Fibroblast of lung (primary cell): Measurements from ENCODE around the gene SH3BGRL2. TPM values are rescaled to one million over a fixed set of nuclear protein-coding genes. Genes with fewer than 3 reads are reported as not detected.

Experiments used
- DNase-seq, 2 donors: peaks; one replicate each; pipeline versions ENCODE4 v3.0.0 to v3.0.0-alpha.2; 2010; ENCODE audit warnings: low read depth in 2 of 2
- H2AFZ ChIP-seq: 2 replicates; pipeline ENCODE4 v1.5.1; 2012; ENCODE audit warnings: low read length, control low read depth, inconsistent platforms
- H3K27ac ChIP-seq: 2 replicates; pipeline ENCODE4 v1.5.1; 2011; ENCODE audit warnings: low read length, control low read depth; ENCODE audit not compliant: insufficient read depth
- H3K27me3 ChIP-seq: 2 replicates; pipeline ENCODE4 v1.5.1; 2011; ENCODE audit warnings: mild to moderate bottlenecking, low read length; ENCODE audit not compliant: control insufficient read depth, insufficient read depth
- H3K36me3 ChIP-seq: 2 replicates; pipeline ENCODE4 v1.5.1; 2011; ENCODE audit warnings: low read length; ENCODE audit not compliant: control insufficient read depth, insufficient read depth
- H3K4me1 ChIP-seq: 2 replicates; pipeline ENCODE4 v1.5.1; 2011; ENCODE audit warnings: low read length; ENCODE audit not compliant: control insufficient read depth, insufficient read depth; ENCODE audit errors: extremely low read depth
- H3K4me2 ChIP-seq: 2 replicates; pipeline ENCODE4 v1.5.1; 2011; ENCODE audit warnings: low read length, control low read depth; ENCODE audit not compliant: insufficient read depth; ENCODE audit errors: extremely low read depth
- H3K4me3 ChIP-seq, 4 experiments: fragments of 200-600 bp in 1 of 4; sonication (generic) in 1 of 4; replicated peaks in 1 of 4; 2 replicates each; pipeline ENCODE4 v1.5.1; 2011 to 2016; ENCODE audit warnings: low read length in 4 of 4, low read depth in 3 of 4, mild to moderate bottlenecking in 3 of 4, control low read depth in 2 of 4, inconsistent platforms in 1 of 4, mixed read lengths in 1 of 4; ENCODE audit not compliant: insufficient read depth in 1 of 4; ENCODE audit errors: control extremely low read depth in 1 of 4
- H3K79me2 ChIP-seq: 2 replicates; pipeline ENCODE4 v1.5.1; 2012; ENCODE audit warnings: mild to moderate bottlenecking, low read length, inconsistent platforms; ENCODE audit not compliant: control insufficient read depth, insufficient read depth
- H3K9ac ChIP-seq: 2 replicates; pipeline ENCODE4 v1.5.1; 2011; ENCODE audit warnings: mild to moderate bottlenecking, low read length, control low read depth; ENCODE audit not compliant: insufficient read depth
- H3K9me3 ChIP-seq: 2 replicates; pipeline ENCODE4 v1.5.1; 2012; ENCODE audit warnings: low read depth, low read length; ENCODE audit not compliant: control insufficient read depth, insufficient read depth
- H4K20me1 ChIP-seq: 2 replicates; pipeline ENCODE4 v1.5.1; 2011; ENCODE audit warnings: low read length; ENCODE audit not compliant: control insufficient read depth, insufficient read depth; ENCODE audit errors: extremely low read depth
- CTCF ChIP-seq, 2 donors: IDR thresholded peaks in 1 of 2; conservative IDR thresholded peaks in 1 of 2; 1 replicate in 1 of 2; 2 replicates in 1 of 2; pipeline ENCODE4 v1.5.1; 2011 to 2012; ENCODE audit warnings: low read length in 2 of 2, control low read depth in 1 of 2, inconsistent platforms in 1 of 2, low read depth in 1 of 2, mild to moderate bottlenecking in 1 of 2
- EZH2 ChIP-seq: IDR thresholded peaks from 2 replicates; pipeline ENCODE4 v1.5.1; 2012; ENCODE audit warnings: low read length, control low read depth, mild to moderate bottlenecking; ENCODE audit errors: missing control alignments
- polyA plus RNA-seq, 2 donors: library from polyadenylated mRNA; depleted of rRNA in 1 of 2; stranded (reverse) in 1 of 2; unstranded in 1 of 2; fragments of >200 nt; gene quantifications; 2 replicates each; pipeline ENCODE4 v1.2.1, GENCODE V29; 2011 to 2012; ENCODE audit warnings: missing spikeins in 1 of 2
- total RNA-seq: library from RNA; depleted of rRNA; stranded (reverse); fragments of >200 nt; gene quantifications from 2 replicates; pipeline ENCODE4 v1.2.1, GENCODE V29; 2014

The SH3BGRL2 gene
- total and polyA plus RNA-seq, 2 donors (not counting 1 experiment from before 2014, with no cell fraction given), result 1.5 to 4.3 TPM

DNA sequence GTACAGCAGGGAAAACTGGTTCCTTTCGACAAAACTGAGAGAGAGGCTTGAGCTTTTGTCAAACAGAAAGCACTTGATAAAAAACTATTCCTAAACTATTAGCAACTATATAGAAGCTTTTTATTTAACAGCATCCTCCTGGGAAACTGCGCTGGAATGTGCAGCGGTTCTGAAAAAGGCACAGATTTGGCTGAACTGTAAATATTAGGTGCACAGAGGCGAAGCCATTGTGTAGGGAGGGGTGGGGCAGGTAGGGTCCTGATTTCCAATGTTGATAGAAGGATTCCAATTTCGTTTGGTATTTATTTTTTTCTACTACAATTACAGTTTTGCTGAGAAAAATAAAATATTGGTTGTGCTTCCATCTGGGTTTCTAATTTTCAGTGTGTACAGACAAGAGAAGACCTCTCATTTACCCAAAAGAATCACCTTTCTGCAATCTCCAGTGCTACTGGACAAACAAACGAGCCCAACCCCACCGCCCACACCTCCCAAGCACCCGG, 698 bp upstream of the SH3BGRL2 start:
- H3K79me2 ChIP-seq, result no peaks in the 10 kb centered on the region
- H3K27ac ChIP-seq, result no peak overlapping the region
- no peaks in the 10 kb centered on the region for H3K4me1 ChIP-seq
- no peak for DNase-seq
- no peak overlapping the region for H3K9ac ChIP-seq
- H3K36me3 ChIP-seq, result no peaks in the 10 kb centered on the region
- no peaks in the 10 kb centered on the region for H4K20me1 ChIP-seq
- peak overlapping the region; percentile 56 to 71 (median 64) for H3K4me3 ChIP-seq
- H2AFZ ChIP-seq, result peak overlapping the region; percentile 1
- peak overlapping the region; percentile 38 for H3K4me2 ChIP-seq
- peaks cover 3% of the 10 kb centered on the region for H3K27me3 ChIP-seq
- H3K9me3 ChIP-seq, result no peaks in the 10 kb centered on the region
- TF ChIP-seq EZH2 (no peak), CTCF (conservative IDR thresholded peaks at IDR 0.05 in 1 of 2, IDR thresholded peaks at IDR 0.05 in 1 of 2; ENCODE audit: low read depth in 1 of 2, low read length in 2 of 2) (no peak)

DNA sequence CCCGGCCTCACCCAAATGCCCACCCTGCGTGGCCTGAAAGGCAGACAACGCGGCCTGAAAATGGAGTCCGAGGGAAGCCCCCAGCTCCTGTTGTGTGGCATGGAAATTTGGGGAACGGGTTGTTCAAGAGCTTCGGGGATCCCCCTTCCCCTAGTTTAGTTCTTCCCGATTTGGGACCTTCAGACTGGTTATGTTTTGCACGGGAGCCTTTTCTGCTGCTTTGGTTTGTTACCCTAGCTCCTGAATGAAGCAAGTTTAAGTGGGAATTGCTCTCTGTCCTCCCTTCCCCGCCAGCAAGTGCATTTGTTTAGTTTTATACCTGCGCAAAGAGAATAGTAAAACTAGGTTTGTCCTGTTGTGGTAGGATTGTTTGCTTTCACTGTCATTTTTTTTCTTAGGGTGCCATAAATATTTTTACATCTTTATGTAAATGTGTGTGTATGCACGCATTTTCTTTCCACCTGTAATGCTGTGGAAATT, 604 bp downstream of the SH3BGRL2 start:
- Histone ChIP-seq H3K27ac (no peak overlapping the region), H3K4me1 (no peaks in the 10 kb centered on the region), H3K9ac (no peak overlapping the region)

GRCh38 chr6:79632580-79632979, 1.5 kb downstream of the SH3BGRL2 start:
- Histone ChIP-seq H3K9ac (no peak overlapping the region), H3K79me2 (no peaks in the 10 kb centered on the region), H3K4me3 (no peak overlapping the region), H3K9me3 (no peaks in the 10 kb centered on the region), H2AFZ (no peak overlapping the region), H3K36me3 (no peaks in the 10 kb centered on the region), H3K4me2 (no peak overlapping the region), H3K27ac (no peak overlapping the region), H3K4me1 (no peaks in the 10 kb centered on the region), H4K20me1 (no peaks in the 10 kb centered on the region), H3K27me3 (peaks cover 3% of the 10 kb centered on the region)
- TF ChIP-seq CTCF (conservative IDR thresholded peaks at IDR 0.05 in 1 of 2, IDR thresholded peaks at IDR 0.05 in 1 of 2; ENCODE audit: low read depth in 1 of 2, low read length in 2 of 2), result no peak
- no peak for TF ChIP-seq EZH2
- DNase-seq, result peak in 1 of 2 donors; percentile 55

More for the DNA sequence above, 604 bp downstream of the SH3BGRL2 start:
- Histone ChIP-seq H4K20me1 (no peaks in the 10 kb centered on the region), H3K79me2 (no peaks in the 10 kb centered on the region), H2AFZ (no peak overlapping the region), H3K9me3 (no peaks in the 10 kb centered on the region), H3K27me3 (peaks cover 3% of the 10 kb centered on the region), H3K4me2 (peak overlapping the region; percentile 38), H3K36me3 (no peaks in the 10 kb centered on the region), H3K4me3 (peak overlapping the region; percentile 56 to 71 (median 64))
- no peak for TF ChIP-seq EZH2
- no peak for TF ChIP-seq CTCF (conservative IDR thresholded peaks at IDR 0.05 in 1 of 2, IDR thresholded peaks at IDR 0.05 in 1 of 2; ENCODE audit: low read depth in 1 of 2, low read length in 2 of 2)
- DNase-seq, result peak in 1 of 2 donors; percentile 7
